DOHH2 (cell line): Measurements from ENCODE around the gene UROD.

Experiments
- H3F3A ChIP-seq: fragments of 200-600 bp; sonication (generic), shearing (Covaris generic); 2 replicates; pipeline ENCODE4 v1.6.0; 2016; ENCODE audit warnings: antibody characterized with exemption, mild to moderate bottlenecking; ENCODE audit not compliant: control insufficient read depth, insufficient read depth
- H3K27ac ChIP-seq: fragments of 200-600 bp; sonication (generic); 2 replicates; pipeline ENCODE4 v1.5.1; 2014; ENCODE audit warnings: low read depth, mild to moderate bottlenecking, low read length, moderate library complexity
- H3K27me3 ChIP-seq: fragments of 200-600 bp; sonication (generic); 2 replicates; pipeline ENCODE4 v1.6.1; 2014; ENCODE audit warnings: mild to moderate bottlenecking, low read length, mixed read lengths; ENCODE audit not compliant: control insufficient read depth
- H3K36me3 ChIP-seq: fragments of 200-600 bp; sonication (generic); 2 replicates; pipeline ENCODE4 v1.6.1; 2014; ENCODE audit warnings: mild to moderate bottlenecking, low read length, moderate library complexity, mixed read lengths; ENCODE audit not compliant: control insufficient read depth
- H3K4me1 ChIP-seq: fragments of 200-600 bp; sonication (generic); 2 replicates; pipeline ENCODE4 v1.6.1; 2014; ENCODE audit warnings: mild to moderate bottlenecking, low read length, mixed read lengths; ENCODE audit not compliant: control insufficient read depth
- H3K4me2 ChIP-seq: fragments of 200-600 bp; sonication (generic); 2 replicates; pipeline ENCODE4 v1.6.0; 2014; ENCODE audit warnings: mild to moderate bottlenecking, low read length, moderate library complexity
- H3K4me3 ChIP-seq: fragments of 200-600 bp; sonication (generic); 2 replicates; pipeline ENCODE4 v1.5.1; 2014; ENCODE audit warnings: mild to moderate bottlenecking, low read length, mixed read lengths
- H3K79me2 ChIP-seq: fragments of 200-600 bp; sonication (generic); 2 replicates; pipeline ENCODE4 v1.6.1; 2014; ENCODE audit warnings: mild to moderate bottlenecking, low read length, mixed read lengths; ENCODE audit not compliant: control insufficient read depth
- H3K9me2 ChIP-seq: fragments of 200-600 bp; sonication (generic); replicated peaks from 2 replicates; pipeline ENCODE4 v1.6.1; 2014; ENCODE audit warnings: mild to moderate bottlenecking, low read length, mixed read lengths; ENCODE audit not compliant: control insufficient read depth
- H3K9me3 ChIP-seq: fragments of 200-600 bp; sonication (generic); 2 replicates; pipeline ENCODE4 v1.6.1; 2014; ENCODE audit warnings: antibody characterized with exemption, low read length, mixed read lengths; ENCODE audit not compliant: control insufficient read depth, insufficient read depth
- H4K20me1 ChIP-seq: fragments of 200-600 bp; sonication (generic); 2 replicates; pipeline ENCODE4 v1.6.0; 2014; ENCODE audit warnings: low read depth, mild to moderate bottlenecking, antibody characterized with exemption, low read length, moderate library complexity; ENCODE audit not compliant: control insufficient read depth, insufficient read depth
- EZH2phosphoT487 ChIP-seq: fragments of 200-600 bp; sonication (generic); IDR thresholded peaks from 2 replicates; pipeline ENCODE4 v1.6.1; 2017; ENCODE audit warnings: borderline replicate concordance, mild to moderate bottlenecking, antibody characterized with exemption, low read length, moderate library complexity, mixed read lengths
- TF ChIP-seq, protein P1 (sequence below): fragments of 200-600 bp; sonication (generic); IDR thresholded peaks from one replicate; pipeline ENCODE4 v1.5.1; 2014; ENCODE audit warnings: antibody characterized with exemption, mild to moderate bottlenecking, low read depth, low read length; ENCODE audit not compliant: poor library complexity, severe bottlenecking

The UROD gene

DNA sequence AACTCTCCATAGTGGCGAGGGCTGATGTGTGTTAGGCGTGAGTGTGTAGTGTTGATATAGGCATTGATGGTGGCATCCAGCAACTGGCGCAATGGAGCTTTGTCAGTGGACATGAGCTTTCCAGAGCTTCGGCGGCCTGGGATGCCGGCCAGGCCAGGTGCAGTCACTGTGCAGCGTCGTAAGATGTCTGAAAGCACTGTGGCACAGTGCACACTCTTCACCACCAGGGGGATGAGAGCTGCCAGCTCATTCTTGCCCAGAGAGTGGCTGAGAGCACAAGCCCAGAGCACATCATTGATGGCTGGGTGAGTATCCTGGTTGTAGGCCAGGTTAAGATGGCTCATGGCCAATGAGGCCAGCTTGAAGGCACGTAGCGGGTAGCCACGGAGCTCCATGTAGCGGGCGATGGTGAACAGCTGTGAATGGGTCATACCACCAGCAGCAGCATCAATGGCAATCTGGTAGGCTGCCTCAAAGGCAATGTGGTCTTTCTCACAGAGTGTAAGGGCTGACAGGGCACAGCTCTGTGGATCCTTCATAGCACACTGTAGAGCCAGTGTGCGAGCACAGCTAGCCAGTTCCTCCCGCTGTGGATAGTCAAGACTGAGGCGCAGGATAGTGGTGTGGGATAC is 6.7 kb downstream of the UROD start:
- Histone ChIP-seq H3K4me1 (0 out of 2 replicates have a peak, but pooled peaks cover 2% of the 10 kb centered on the region), H3K36me3 (peaks cover 9% of the 10 kb centered on the region), H3K27ac (no peak overlapping the region), H3K79me2 (no peaks in the 10 kb centered on the region), H3F3A (no peaks in the 10 kb centered on the region), H4K20me1 (no peaks in the 10 kb centered on the region), H3K27me3 (peaks cover 2% of the 10 kb centered on the region; the same call in 1 of the 2 replicates), H3K9me2 (no peaks in the 10 kb centered on the region), H3K4me2 (no peak overlapping the region), H3K9me3 (0 out of 2 replicates have a peak, but pooled peaks cover 2% of the 10 kb centered on the region), H3K4me3 (no peak overlapping the region)
- TF ChIP-seq, protein P1, sequence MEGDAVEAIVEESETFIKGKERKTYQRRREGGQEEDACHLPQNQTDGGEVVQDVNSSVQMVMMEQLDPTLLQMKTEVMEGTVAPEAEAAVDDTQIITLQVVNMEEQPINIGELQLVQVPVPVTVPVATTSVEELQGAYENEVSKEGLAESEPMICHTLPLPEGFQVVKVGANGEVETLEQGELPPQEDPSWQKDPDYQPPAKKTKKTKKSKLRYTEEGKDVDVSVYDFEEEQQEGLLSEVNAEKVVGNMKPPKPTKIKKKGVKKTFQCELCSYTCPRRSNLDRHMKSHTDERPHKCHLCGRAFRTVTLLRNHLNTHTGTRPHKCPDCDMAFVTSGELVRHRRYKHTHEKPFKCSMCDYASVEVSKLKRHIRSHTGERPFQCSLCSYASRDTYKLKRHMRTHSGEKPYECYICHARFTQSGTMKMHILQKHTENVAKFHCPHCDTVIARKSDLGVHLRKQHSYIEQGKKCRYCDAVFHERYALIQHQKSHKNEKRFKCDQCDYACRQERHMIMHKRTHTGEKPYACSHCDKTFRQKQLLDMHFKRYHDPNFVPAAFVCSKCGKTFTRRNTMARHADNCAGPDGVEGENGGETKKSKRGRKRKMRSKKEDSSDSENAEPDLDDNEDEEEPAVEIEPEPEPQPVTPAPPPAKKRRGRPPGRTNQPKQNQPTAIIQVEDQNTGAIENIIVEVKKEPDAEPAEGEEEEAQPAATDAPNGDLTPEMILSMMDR: peak; percentile 83
- no peak for TF ChIP-seq EZH2phosphoT487

DNA sequence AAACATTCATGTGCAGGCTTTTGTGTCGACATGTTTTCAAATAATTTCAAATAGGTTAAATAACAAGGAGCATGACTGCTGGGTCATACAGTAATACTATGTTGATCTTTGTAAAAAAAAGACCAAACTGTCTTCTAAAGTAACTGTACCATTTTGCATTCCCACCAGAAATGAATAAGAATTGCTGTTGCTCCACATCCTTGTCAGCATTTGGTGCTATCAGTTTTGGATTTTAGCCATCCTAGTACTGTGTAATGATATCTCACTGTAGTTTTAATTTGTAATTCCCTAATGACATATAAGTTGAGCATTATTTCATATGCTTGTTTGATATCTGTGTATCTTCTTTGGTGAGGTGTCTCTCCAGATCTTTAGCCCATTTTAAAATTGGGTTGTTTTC is 11.6 kb downstream of the UROD start:
- H3K4me3 ChIP-seq: no peak overlapping the region
- no peak overlapping the region for H3K27ac ChIP-seq
- peaks cover 13% of the 10 kb centered on the region for H3K27me3 ChIP-seq
- H3K36me3 ChIP-seq: no peaks in the 10 kb centered on the region
- no peak overlapping the region for H3K4me2 ChIP-seq
- no peaks in the 10 kb centered on the region for H3K9me2 ChIP-seq
- no peaks in the 10 kb centered on the region for H3K4me1 ChIP-seq
- H3K9me3 ChIP-seq: 0 out of 2 replicates have a peak, but pooled peaks cover 4% of the 10 kb centered on the region
- no peaks in the 10 kb centered on the region for H3K79me2 ChIP-seq
- no peaks in the 10 kb centered on the region for H3F3A ChIP-seq
- TF ChIP-seq, protein P1: no peak
- no peak for TF ChIP-seq EZH2phosphoT487
- H4K20me1 ChIP-seq: no peaks in the 10 kb centered on the region

DNA sequence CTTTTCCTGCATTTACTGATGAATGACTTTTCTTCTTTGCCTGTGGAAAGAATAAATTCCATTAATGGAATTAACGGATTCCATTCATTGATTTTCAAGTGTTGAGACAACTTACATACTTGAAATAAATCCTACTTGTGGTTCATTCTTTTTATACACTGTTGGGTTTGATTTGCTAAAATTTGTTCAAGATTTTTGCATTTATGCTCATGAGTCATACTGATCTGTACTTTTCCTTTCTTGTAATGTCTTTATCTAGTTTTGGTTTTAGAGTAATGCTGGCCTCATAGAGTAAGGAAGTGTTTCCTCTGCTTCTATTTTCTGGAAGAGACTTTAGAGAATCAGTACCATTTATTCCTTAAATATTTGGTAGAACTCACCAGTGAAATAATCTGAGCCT is 14.4 kb downstream of the UROD start:
- no peak overlapping the region for H3K4me3 ChIP-seq
- H3K27ac ChIP-seq: no peak overlapping the region
- no peaks in the 10 kb centered on the region for H3K79me2 ChIP-seq
- H3K4me2 ChIP-seq: no peak overlapping the region
- no peaks in the 10 kb centered on the region for H3F3A ChIP-seq
- H3K9me3 ChIP-seq: 0 out of 2 replicates have a peak, but pooled peaks cover 4% of the 10 kb centered on the region
- H3K36me3 ChIP-seq: no peaks in the 10 kb centered on the region
- H4K20me1 ChIP-seq: no peaks in the 10 kb centered on the region
- peaks cover 13% of the 10 kb centered on the region for H3K27me3 ChIP-seq
- no peaks in the 10 kb centered on the region for H3K4me1 ChIP-seq
- no peak for TF ChIP-seq EZH2phosphoT487
- TF ChIP-seq, protein P1: no peak
- no peaks in the 10 kb centered on the region for H3K9me2 ChIP-seq
